SJCRH30 (cell line): ENCODE results near the gene MTCH2. TPM values are rescaled to one million over a fixed set of nuclear protein-coding genes. Genes with fewer than 3 reads are reported as not detected.
A peak's percentile ranks its signal among the peaks of the same experiment; 100 is the strongest.
"Not testable (repeated sequence)": the region's sequence is repeated elsewhere in the genome, so short reads cannot be mapped to it uniquely, and the experiment has no call there.

Experiments used
- DNase-seq, 2 experiments: peaks; one replicate each; pipeline ENCODE4 v3.0.0-alpha.2; 2015 to 2020
- H3K27ac ChIP-seq: fragments of 250-450 bp; sonication (Bioruptor Pico); 2 replicates; pipeline ENCODE4 v1.5.1; 2020; ENCODE audit warnings: mild to moderate bottlenecking, moderate library complexity
- H3K27me3 ChIP-seq: fragments of 250-450 bp; sonication (Bioruptor Pico); 2 replicates; pipeline ENCODE4 v1.5.1; 2020; ENCODE audit warnings: mild to moderate bottlenecking, moderate library complexity
- H3K36me3 ChIP-seq: fragments of 250-450 bp; sonication (Bioruptor Pico); 2 replicates; pipeline ENCODE4 v1.5.1; 2020; ENCODE audit warnings: mild to moderate bottlenecking, moderate library complexity
- H3K4me1 ChIP-seq: fragments of 250-450 bp; sonication (Bioruptor Pico); 2 replicates; pipeline ENCODE4 v1.5.1; 2020; ENCODE audit warnings: mild to moderate bottlenecking, moderate library complexity
- H3K4me3 ChIP-seq: fragments of 250-450 bp; sonication (Bioruptor Pico); 2 replicates; pipeline ENCODE4 v1.5.1; 2020; ENCODE audit warnings: mild to moderate bottlenecking, moderate library complexity
- H3K9me3 ChIP-seq: fragments of 250-450 bp; sonication (Bioruptor Pico); replicated peaks from 2 replicates; pipeline ENCODE4 v1.5.1; 2020; ENCODE audit warnings: mild to moderate bottlenecking, moderate library complexity
- total RNA-seq: library from RNA; depleted of rRNA; stranded (reverse); fragments of >200 nt; shearing (Covaris generic); gene quantifications from 2 replicates; pipeline ENCODE4 v1.2.3, GENCODE V29; 2014

The MTCH2 gene
- total RNA-seq, 1 experiment from 2014 or later: 119 TPM

DNA sequence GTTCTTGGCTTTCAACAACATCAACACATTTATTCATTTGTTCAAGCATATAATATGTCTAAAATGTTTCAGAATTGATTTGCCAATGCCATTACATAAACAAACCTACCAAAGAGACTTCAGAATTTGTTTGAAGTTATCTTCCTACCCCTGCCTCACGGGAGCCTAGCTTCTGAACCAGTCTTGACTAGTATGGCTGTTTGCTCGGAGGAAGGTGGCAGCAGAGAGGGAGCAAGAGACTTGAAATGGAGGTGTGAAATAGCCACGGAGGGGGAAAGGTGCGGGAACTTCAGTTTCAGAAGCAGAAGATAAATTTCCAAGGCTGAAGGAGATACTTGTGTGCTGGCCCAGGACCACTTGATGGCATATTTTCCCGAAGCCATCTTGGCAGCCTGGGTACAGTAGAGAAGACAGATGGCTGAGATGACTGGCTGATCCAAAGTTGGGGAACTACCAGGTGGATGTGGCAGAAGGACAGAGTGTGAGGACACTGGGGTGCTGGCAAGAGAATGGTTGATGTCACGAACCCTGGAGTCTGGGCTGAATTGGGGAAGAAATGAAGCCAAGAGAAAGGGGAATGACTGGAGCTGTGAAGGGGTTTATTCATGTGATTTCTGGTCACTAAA, 14.0 kb upstream of the MTCH2 start:
- H3K27me3 ChIP-seq: 0 out of 2 replicates have a peak, but pooled peaks cover 6% of the 10 kb centered on the region
- H3K4me1 ChIP-seq: no peaks in the 10 kb centered on the region
- H3K4me3 ChIP-seq: no peak overlapping the region
- DNase-seq: no peak
- H3K36me3 ChIP-seq: no peaks in the 10 kb centered on the region
- peaks cover 2% of the 10 kb centered on the region; the same call in 1 of the 2 replicates for H3K9me3 ChIP-seq
- no peak overlapping the region for H3K27ac ChIP-seq

DNA sequence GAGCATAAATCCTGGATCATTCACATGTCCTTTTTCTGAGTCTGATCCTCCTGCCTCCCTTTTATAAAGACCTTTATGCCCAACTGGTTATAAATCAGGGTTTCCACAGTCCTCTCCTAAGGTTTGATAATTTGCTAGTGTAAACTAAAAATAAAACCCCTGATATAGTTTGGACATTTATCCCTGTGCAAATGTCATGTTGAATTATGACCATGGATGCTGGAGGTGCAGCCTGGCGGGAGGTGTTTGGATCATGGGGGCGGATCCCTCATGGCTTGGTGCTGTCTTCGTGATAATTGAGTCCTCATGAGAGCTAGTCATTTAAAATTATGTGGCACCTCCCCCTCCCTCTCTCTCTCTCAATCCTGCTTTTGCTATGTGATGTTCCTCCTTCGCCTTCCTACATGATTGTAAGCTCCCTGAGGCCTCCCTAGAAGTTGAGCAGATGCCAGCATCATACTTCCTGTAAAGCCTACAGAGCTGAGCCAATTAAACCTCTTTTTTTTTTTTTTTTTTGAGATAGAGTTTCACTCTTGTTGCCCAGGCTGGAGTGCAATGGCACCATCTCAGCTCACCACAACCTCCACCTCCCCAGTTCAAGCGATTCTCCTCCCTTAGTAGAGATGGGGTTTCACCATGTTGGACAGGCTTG, 9.6 kb upstream of the MTCH2 start:
- no peaks in the 10 kb centered on the region for H3K27me3 ChIP-seq
- no peak for DNase-seq
- H3K27ac ChIP-seq: no peak overlapping the region
- no peak overlapping the region for H3K4me3 ChIP-seq
- no peaks in the 10 kb centered on the region for H3K36me3 ChIP-seq
- no peaks in the 10 kb centered on the region for H3K4me1 ChIP-seq
- H3K9me3 ChIP-seq: peaks cover 2% of the 10 kb centered on the region; the same call in 1 of the 2 replicates

DNA sequence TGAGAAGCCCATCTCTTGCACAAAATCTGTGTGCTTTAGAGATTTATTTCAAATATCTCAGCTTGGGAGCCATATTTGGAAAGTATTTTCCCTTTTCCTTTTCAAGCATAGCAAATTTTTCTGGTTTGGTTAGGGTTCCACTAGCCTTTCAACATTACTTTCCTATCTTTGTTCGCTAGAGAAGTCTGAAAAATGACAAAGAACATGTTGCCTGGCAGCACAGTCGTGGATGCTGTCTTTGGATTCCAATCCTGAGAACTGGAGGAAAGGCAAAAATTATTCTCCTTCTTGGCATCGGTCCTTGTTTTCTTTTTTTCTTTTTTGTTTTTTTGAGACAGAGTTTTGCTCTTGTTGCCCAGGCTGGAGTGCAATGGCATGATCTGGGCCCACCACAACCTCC, 6.9 kb upstream of the MTCH2 start:
- H3K9me3 ChIP-seq: peaks cover 2% of the 10 kb centered on the region; the same call in 1 of the 2 replicates
- no peaks in the 10 kb centered on the region for H3K27me3 ChIP-seq
- no peak overlapping the region for H3K4me3 ChIP-seq
- H3K36me3 ChIP-seq: no peaks in the 10 kb centered on the region
- no peak overlapping the region for H3K27ac ChIP-seq
- no peak for DNase-seq
- no peaks in the 10 kb centered on the region for H3K4me1 ChIP-seq

GRCh38 chr11:47646019-47646418, 3.7 kb upstream of the MTCH2 start:
- Histone ChIP-seq H3K4me1 (peaks cover 6% of the 10 kb centered on the region), H3K4me3 (no peak overlapping the region), H3K27me3 (no peaks in the 10 kb centered on the region), H3K27ac (no peak overlapping the region), H3K36me3 (no peaks in the 10 kb centered on the region), H3K9me3 (no peaks in the 10 kb centered on the region)
- DNase-seq: no peak

GRCh38 chr11:47645500-47645899, 3.1 kb upstream of the MTCH2 start:
- Histone ChIP-seq H3K9me3 (no peaks in the 10 kb centered on the region), H3K4me3 (no peak overlapping the region), H3K4me1 (peaks cover 6% of the 10 kb centered on the region), H3K36me3 (no peaks in the 10 kb centered on the region), H3K27me3 (no peaks in the 10 kb centered on the region), H3K27ac (no peak overlapping the region)
- DNase-seq: no peak

- H3K36me3 ChIP-seq: peaks cover 7% of the 10 kb centered on the region; the same call in 1 of the 2 replicates
- no peaks in the 10 kb centered on the region for H3K9me3 ChIP-seq
- DNase-seq: no peak
- peaks cover 6% of the 10 kb centered on the region for H3K4me1 ChIP-seq
- peak overlapping the region; percentile 52 for H3K27ac ChIP-seq
- H3K27me3 ChIP-seq: no peaks in the 10 kb centered on the region
- H3K4me3 ChIP-seq: peak overlapping the region; percentile 71
These were observed 710 bp downstream of the MTCH2 start for GRCh38 chr11:47641600-47642098.

DNA sequence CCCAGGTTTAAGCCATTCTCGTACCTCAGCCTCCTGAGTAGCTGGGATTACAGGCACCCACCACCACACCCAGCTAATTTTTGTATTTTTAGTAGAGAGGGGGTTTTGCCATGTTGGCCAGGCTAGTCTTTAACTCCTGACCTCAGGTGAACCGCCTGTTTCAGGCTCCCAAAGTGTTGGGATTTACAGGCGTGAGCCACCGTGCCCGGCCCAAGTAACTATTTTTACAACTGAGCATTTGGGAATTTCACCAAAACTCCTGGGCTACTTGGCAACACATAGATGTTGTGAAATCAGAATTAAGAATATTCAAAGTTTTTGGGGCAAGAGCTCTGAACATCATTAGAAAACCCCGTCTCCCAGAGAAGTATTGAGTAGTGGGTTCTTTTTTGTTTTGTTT, 1.9 kb downstream of the MTCH2 start:
- H3K27ac ChIP-seq, H3K27me3 ChIP-seq, H3K4me1 ChIP-seq, H3K4me3 ChIP-seq, DNase-seq, H3K9me3 ChIP-seq: not testable (repeated sequence)
- H3K36me3 ChIP-seq: peaks cover 12% of the 10 kb centered on the region; the same call in 1 of the 2 replicates

DNA sequence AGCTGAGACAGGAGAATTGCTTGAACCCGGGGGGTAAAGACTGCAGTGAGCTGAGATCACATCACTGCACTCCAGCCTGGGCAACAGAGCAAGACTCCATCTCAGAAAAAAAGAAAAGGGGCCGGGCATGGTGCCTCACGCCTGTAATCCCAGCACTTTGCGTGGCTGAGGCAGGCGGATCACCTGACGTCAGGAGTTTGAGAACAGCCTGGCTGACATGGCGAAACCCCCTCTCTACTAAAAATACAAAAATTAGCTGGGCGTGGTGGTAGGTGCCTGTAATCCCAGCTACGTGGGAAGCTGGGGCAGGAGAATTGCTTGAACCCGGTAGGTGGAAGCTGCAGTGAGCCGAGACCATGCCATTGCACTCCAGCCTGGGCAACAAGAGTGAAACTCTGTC, 6.0 kb downstream of the MTCH2 start:
- DNase-seq, H3K9me3 ChIP-seq, H3K27ac ChIP-seq, H3K4me3 ChIP-seq, H3K27me3 ChIP-seq, H3K4me1 ChIP-seq: not testable (repeated sequence)
- peaks cover 28% of the 10 kb centered on the region for H3K36me3 ChIP-seq

- Histone ChIP-seq H3K27ac (no peak overlapping the region), H3K9me3 (no peaks in the 10 kb centered on the region), H3K27me3 (no peaks in the 10 kb centered on the region), H3K36me3 (peaks cover 54% of the 10 kb centered on the region), H3K4me3 (no peak overlapping the region), H3K4me1 (no peaks in the 10 kb centered on the region)
- no peak for DNase-seq
These were observed 10.9 kb downstream of the MTCH2 start for GRCh38 chr11:47631473-47631872.

GRCh38 chr11:47628026-47628425, 14.3 kb downstream of the MTCH2 start:
- DNase-seq: no peak
- Histone ChIP-seq H3K9me3 (no peaks in the 10 kb centered on the region), H3K4me3 (no peak overlapping the region), H3K27me3 (no peaks in the 10 kb centered on the region), H3K27ac (no peak overlapping the region), H3K4me1 (no peaks in the 10 kb centered on the region), H3K36me3 (peaks cover 61% of the 10 kb centered on the region)

GRCh38 chr11:47626234-47626633, 16.1 kb downstream of the MTCH2 start:
- Histone ChIP-seq H3K9me3 (no peaks in the 10 kb centered on the region), H3K4me3 (no peak overlapping the region), H3K27ac (no peak overlapping the region), H3K36me3 (peaks cover 69% of the 10 kb centered on the region), H3K4me1 (no peaks in the 10 kb centered on the region), H3K27me3 (no peaks in the 10 kb centered on the region)
- no peak for DNase-seq

DNA sequence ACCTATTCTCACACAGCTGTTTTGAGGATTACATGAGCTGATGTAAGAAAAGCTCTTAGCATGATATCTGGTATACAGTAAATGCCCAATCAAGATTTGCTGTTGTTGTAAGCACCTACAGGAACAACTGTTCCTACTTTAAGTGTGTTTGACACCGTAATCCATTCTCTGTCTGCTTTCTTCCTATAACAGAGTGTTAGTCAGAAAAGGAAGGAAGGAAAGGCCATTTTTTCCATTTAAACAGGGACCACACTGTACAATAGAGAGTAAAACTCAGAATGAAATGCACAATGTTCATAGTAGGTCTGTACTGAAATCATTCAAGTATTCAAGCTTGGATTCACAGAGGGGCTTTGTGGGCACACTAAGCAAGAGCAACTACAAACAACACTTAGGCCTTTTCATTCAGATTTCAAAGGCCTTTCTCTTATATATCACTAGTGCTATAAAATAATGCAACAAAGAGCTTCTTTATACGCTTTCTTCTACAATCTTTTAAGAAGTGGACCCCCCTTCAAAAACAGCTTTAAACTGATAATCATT, 21.5 kb downstream of the MTCH2 start:
- Histone ChIP-seq H3K4me1 (no peaks in the 10 kb centered on the region), H3K36me3 (peaks cover 40% of the 10 kb centered on the region), H3K27me3 (no peaks in the 10 kb centered on the region), H3K27ac (no peak overlapping the region), H3K9me3 (no peaks in the 10 kb centered on the region), H3K4me3 (no peak overlapping the region)
- DNase-seq: no peak

DNA sequence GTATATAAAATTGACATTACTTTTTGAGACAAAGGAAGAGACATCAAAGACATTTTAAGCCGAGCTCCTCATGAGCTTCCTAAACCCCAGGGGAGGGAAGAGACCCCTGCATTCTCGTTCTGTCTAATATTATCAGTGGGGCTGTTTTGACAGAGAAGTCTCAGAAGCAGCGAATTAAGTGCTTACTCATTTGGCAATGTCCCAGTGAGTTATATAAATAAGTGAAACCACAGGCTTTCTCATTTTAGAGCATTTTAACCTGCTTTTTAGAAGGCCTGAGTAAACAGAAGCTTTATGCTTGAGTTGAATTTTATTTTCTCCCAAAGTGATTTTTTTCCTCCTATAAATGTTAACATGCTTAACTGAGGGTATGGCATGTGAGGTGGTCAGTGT, 24.9 kb downstream of the MTCH2 start:
- H3K36me3 ChIP-seq: peaks cover 14% of the 10 kb centered on the region
- H3K4me3 ChIP-seq: no peak overlapping the region
- no peaks in the 10 kb centered on the region for H3K4me1 ChIP-seq
- no peak for DNase-seq
- no peaks in the 10 kb centered on the region for H3K27me3 ChIP-seq
- no peaks in the 10 kb centered on the region for H3K9me3 ChIP-seq
- H3K27ac ChIP-seq: no peak overlapping the region

- DNase-seq: peak; percentile 47 to 66
- H3K4me3 ChIP-seq: no peak overlapping the region
- H3K27me3 ChIP-seq: no peaks in the 10 kb centered on the region
- H3K4me1 ChIP-seq: no peaks in the 10 kb centered on the region
- no peak overlapping the region for H3K27ac ChIP-seq
- H3K36me3 ChIP-seq: peaks cover 9% of the 10 kb centered on the region
- H3K9me3 ChIP-seq: no peaks in the 10 kb centered on the region
These were observed 25.5 kb downstream of the MTCH2 start for GRCh38 chr11:47616726-47617416.

- H3K4me1 ChIP-seq: no peaks in the 10 kb centered on the region
- H3K9me3 ChIP-seq: no peaks in the 10 kb centered on the region
- H3K4me3 ChIP-seq: no peak overlapping the region
- no peak overlapping the region for H3K27ac ChIP-seq
- peaks cover 8% of the 10 kb centered on the region for H3K36me3 ChIP-seq
- no peak for DNase-seq
- H3K27me3 ChIP-seq: no peaks in the 10 kb centered on the region
These were observed 27.1 kb downstream of the MTCH2 start for GRCh38 chr11:47615249-47615648.
